HG03575 (cell line): ENCODE measurements around the gene CD8B.

Source experiments
- ATAC-seq: cut with Tn5 transposase; IDR thresholded peaks from one replicate; pipeline ENCODE4 v1.9.1; 2021; ENCODE audit not compliant: unreplicated experiment, insufficient number of reproducible peaks, low FRiP score; ENCODE audit errors: extremely low read depth

CD8B gene

GRCh38 chr2:86808315-86809161, 53.1 kb downstream of the CD8B start:
- ATAC-seq: no peak

DNA sequence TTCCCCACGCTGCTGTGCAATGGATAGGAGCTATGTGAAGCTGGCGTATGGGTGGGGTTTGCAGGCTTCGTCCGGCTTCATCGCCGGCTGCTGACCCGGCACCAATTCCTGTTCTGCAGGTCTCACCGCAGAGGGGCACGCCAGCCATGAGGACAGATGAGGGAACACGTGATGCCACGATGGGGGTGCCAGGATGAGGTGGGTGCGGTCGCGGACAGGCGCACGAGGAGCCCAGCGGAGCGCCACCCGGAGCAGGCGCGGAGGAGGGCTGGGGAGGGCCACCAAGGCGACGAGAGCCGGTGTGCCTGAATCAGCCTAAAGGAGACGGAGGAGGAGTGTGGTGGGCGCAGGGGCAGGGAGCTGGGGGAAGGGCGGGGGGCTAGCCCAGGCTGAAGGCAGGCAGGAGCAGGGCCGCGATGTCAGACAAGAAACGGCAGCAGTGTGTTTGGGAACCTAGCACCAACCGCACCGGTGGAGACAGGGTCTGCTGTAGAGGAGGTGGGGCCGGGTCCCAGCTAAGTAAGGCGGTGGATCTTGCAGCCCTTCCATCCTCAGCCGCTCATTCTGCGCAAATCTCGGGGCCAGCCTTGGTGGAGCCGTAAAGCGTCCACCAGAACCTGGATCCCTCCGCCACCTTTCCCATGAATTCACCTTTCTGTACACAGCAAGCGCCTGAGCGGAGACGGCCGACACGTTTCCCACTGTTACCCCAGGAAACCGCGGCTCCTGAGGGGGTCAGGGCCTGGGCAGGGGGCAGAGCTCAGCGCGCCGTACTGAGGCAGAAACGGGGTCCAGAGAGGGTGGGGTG, 54.0 kb downstream of the CD8B start:
- ATAC-seq: no peak

- no peak for ATAC-seq
Observed at GRCh38 chr2:86807133-86807467, 54.6 kb downstream of the CD8B start.

DNA sequence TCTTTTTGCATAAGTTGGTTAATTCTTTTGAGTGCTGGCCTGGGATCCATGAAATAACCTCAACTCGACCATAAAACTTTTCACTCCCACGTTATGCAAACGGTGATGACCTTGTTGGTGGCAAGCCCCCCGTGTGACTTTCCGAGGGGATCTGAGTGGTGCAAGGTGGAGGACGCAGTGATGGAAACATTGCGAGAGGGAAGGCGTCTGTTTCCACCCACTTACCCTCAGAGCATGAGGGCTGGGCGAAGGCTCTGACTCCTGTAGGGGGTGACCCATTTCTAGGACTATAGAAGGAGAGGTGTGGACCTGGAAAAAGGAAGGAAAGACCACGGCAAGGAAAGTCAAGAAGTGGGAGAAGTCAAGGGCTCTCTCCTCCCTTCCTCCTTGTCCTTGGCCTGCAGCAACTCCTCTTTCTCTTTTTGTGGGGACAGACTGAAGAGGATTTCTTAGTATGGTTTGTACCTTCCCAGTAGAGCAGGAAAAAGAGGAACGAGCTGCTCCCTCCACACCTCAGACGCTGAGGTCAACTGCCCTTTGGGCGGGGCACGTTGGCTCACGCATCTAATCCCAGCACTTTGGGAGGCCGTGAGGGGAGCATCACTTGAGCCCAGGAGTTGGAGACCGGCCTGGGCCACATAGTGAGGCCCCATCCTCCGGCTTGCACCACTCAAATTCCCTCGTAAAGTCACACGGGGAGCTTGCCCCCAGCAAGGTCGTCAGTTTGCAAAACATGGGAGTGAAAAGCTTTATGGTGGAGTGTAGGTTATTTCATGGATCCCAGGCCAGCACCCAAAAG, 55.4 kb downstream of the CD8B start:
- ATAC-seq: no peak

- ATAC-seq: no peak
Observed at GRCh38 chr2:86800856-86801567, 60.7 kb downstream of the CD8B start.

GRCh38 chr2:86794861-86795260, 66.8 kb downstream of the CD8B start:
- no peak for ATAC-seq

DNA sequence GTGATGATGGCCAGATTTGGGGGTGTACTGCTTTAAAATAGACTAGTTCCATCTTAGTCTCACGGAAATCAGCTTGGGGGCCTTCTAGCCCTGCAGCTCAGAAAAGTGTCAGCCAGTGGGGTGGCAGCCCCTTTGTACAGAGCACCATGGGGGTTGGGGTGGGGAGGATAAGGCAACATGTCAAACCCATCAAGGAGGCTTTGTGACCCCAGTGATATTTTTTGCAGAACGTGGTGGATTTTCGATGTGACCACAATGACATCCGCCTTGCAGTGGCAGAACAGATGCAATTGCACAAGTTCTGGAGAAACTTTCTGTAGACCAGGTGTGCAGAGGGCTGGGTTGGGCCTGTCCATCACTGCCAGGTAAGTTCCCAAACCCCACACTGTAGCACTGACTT, 67.9 kb downstream of the CD8B start:
- ATAC-seq: no peak

GRCh38 chr2:86791573-86791972, 70.1 kb downstream of the CD8B start:
- ATAC-seq: no peak

DNA sequence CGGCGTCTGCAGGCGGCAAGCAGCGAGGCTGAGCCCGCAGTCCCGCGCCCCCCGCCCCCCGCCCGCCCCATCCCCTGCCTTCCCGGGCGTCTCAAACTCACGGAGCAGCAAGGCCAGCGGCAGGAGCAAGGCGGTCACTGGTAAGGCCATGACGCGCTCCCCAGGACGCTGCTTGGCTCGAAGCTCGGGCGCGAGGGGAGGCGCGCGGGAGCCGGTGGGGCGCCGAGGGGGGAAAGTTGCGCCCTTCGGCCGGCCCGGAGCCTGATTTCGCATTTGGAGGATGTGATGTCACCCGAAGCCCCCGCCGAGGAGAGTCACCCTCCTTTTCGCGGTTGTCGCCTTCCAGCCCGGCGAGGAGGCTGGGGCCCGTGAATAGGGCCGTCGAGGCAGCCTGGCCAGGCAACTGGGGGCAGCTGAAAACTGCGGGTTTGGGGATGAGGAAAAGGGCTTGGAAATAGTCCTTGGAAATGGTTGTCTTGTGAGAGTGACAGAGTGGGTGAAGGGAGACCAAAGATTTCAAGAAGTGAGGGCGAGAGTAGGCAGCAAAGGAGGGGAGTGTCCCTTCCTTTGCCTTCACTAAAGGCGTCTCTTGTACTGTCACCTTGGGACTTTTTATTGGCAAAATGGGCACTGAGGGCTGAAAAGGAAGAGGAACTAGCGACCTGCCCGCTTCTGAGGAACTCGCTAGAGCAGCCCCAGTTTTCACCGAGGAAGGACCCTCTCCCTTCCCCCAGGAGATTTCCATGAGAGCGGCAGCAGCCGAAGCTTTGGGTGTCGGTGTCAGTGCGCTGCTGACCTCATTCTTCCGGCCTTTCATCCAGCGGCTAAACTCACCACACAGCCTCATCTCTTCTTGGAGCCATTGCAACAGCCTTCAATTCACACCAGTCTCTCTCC, 70.8 kb downstream of the CD8B start, which contains the start of gene CD8A:
Gene CD8A, minus strand, starts transcription at position 238 of the 897 bp plus-strand sequence. Its CDS starts 88 bp downstream, at position 150.
- ATAC-seq: no peak

DNA sequence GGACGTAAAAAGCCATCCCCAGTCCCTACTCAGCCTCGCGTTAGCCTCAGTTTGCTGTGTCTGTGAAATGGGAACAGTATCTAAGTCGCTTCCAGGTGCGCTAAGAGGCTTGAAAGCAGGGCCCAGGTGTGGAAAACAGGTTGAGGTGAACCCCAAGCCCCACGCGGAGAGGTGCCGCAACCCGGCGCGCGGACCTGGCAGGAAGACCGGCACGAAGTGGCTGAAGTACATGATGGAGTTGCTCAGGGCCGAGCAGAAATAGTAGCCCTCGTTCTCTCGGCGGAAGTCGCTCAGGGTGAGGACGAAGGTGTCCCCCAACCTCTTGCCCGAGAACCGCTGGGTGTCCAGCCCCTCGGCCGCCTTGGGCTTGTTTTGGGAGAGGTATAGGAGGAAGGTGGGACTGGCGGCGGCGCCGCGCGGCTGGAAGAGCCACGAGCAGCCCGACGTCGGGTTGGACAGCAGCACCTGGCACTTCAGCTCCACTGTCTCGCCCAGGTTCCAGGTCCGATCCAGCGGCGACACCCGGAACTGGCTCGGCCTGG, 71.5 kb downstream of the CD8B start:
- ATAC-seq: no peak

DNA sequence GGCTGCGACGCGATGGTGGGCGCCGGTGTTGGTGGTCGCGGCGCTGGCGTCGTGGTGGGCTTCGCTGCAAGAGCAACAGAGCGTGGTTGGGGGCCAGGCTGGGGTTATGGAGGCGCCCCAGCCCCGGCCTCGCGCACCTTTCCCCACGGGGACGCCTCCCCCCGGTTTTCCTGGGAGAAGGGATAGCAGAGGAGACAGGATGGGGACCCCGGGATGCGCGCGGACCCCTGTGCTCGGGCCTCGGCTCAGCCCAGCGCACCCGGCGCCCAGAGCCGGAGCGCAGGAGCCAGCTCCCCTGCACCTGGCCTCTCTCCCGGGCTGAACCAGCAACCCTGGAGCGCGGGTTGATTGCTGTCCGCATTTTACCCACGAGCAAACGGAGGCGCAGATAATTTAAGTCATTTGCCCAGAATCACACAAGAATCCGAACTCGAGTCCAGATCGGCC, 72.0 kb downstream of the CD8B start:
- ATAC-seq: no peak

DNA sequence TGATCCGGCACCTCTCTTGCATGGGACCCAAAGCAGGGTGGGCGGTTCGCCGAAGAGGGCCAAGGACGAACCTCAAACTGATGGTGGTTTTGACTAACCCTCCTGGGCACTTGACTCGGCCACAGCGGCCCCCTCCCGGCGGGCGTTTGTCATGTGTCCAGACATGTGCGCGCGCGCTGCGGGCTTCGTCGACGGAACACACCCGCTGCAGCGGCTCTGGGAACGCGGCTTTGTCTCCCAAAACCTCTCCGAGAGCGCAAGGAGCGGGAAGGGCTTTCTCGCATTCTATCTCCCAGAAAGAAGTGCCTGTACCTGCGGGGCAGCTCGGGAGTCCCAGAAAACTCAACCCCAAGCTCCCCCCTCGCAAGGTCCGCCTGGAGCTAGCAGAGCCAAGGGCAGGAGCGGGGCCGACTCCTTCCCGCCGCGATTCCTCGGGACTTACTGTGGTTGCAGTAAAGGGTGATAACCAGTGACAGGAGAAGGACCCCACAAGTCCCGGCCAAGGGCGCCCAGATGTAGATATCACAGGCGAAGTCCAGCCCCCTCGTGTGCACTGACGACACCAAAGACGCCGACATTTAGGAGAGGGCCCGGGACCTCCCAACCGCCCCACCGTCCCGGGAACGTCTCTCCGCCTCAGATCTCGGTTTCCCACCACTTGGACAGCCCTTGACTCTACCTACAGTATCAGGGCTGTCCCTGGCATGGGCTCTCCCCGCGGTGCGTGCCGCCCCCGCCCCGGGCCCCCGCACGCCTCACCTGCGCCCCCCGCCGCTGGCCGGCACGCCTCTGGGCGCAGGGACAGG, 72.6 kb downstream of the CD8B start:
- no peak for ATAC-seq

DNA sequence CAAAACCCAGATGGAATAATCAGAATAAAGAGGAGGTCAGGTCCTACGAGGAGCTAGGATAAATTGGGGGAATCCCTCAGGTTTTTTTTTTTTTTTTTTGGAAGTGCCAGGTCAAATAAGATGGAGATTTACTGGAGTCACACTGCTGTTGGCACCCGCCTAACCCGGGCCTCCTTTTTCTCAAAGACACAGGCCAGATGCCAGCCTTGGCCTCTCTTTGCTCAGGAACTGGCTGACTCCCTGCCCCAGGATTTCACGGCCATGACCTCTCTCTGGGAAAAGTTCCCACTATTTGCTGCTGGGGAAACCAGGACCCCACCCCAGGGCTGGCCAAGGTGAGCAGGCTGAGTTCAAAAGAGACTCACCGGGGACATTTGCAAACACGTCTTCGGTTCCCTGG, 73.5 kb downstream of the CD8B start:
- no peak for ATAC-seq

DNA sequence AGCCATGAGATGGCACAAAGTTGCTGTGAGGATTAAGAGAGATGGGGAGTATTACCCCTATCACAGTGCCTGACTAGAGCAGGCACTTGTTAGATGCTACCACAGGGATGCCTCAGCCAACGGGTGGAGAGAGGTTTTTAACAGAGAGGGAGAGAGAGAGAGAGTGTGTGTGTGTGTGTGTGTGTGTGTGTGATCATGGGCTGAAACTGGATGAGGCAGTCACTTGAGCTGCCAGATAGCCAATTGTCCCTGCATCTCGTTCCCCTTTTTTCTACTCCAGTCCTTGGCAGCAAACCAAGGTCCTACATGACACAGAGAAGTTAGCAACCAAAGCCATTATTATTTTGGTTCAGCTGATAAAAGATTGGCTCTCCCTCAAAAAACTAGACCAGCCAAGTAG, 74.0 kb downstream of the CD8B start:
- ATAC-seq: no peak

- ATAC-seq: no peak
Observed at GRCh38 chr2:86786001-86786536, 75.6 kb downstream of the CD8B start.

DNA sequence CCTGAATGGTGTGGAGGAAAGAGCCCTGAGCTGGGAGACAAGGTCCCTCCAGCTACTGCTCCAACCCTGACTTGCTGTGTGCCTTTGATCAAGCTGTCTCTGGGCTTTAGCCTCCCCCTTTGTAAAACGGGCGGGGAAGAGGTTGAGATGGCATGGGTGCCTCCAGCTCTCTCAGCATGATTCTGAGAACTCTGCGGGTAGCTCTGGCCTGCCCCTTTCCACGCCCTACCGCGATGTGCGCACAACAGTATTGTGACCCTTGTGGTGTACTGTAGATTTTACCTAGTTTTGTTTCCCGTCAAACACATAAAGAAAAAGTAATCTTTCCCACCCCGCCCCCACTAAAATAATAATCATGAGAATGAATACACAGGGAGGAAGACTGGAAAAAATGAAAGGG, 76.2 kb downstream of the CD8B start:
- ATAC-seq: no peak
